ENCODE data around the gene TENM3.

TENM3 gene

DNA sequence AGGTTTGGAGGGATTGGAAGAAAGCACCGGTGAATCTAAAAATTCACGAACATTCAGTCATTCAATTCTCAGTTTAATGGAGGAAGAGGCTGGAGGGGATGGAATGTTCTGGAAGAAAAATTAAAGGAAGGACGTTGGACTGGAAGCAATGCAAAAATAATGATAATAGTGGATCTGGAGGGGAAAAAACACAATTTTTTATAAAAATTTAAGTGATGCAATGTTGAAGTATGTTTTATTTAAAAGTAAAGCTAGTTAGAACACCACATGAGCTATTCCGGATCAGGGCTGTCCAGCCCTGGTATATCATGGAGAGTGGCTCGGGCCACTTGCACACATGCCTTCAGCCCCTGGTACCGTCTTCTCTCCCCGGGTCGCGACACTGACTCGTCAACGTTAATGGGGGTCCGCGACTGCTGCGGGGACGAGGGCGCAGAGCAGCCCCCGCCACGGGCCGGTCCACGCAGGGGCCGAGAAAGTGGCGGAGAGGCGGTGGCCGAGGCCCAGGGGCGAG, 204.6 kb downstream of the TENM3 start:
- TF ChIP-seq EZH2phosphoT487 (IDR thresholded peaks at IDR 0.05; ENCODE audit: low read length) (no peak), EZH2 (optimal IDR thresholded peaks at IDR 0.05; ENCODE audit: low read depth, low read length) (no peak)
- TF ChIP-seq, protein P1, sequence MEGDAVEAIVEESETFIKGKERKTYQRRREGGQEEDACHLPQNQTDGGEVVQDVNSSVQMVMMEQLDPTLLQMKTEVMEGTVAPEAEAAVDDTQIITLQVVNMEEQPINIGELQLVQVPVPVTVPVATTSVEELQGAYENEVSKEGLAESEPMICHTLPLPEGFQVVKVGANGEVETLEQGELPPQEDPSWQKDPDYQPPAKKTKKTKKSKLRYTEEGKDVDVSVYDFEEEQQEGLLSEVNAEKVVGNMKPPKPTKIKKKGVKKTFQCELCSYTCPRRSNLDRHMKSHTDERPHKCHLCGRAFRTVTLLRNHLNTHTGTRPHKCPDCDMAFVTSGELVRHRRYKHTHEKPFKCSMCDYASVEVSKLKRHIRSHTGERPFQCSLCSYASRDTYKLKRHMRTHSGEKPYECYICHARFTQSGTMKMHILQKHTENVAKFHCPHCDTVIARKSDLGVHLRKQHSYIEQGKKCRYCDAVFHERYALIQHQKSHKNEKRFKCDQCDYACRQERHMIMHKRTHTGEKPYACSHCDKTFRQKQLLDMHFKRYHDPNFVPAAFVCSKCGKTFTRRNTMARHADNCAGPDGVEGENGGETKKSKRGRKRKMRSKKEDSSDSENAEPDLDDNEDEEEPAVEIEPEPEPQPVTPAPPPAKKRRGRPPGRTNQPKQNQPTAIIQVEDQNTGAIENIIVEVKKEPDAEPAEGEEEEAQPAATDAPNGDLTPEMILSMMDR (IDR thresholded peaks at IDR 0.05; ENCODE audit: low read length): no peak
- Histone ChIP-seq H3F3A (ENCODE audit: insufficient read depth, low read length) (no peaks in the 10 kb centered on the region), H3K9me3 (replicated peaks; ENCODE audit: insufficient read depth, low read length) (no peaks in the 10 kb centered on the region), H3K4me2 (ENCODE audit: low read depth, low read length) (no peak overlapping the region), H3K4me1 (ENCODE audit: low read length) (no peaks in the 10 kb centered on the region), H3K4me3 (ENCODE audit: low read length) (no peak overlapping the region), H4K20me1 (ENCODE audit: insufficient read depth, low read length) (no peaks in the 10 kb centered on the region), H3K9ac (ENCODE audit: low read length) (no peak overlapping the region), H3K9me2 (replicated peaks; ENCODE audit: insufficient read depth, low read length) (no peaks in the 10 kb centered on the region), H3K27ac (ENCODE audit: low read length) (no peak overlapping the region), H3K27me3 (replicated peaks; ENCODE audit: insufficient read depth, low read length) (no peaks in the 10 kb centered on the region), H3K79me2 (ENCODE audit: low read length) (no peaks in the 10 kb centered on the region), H2AFZ (ENCODE audit: low read length) (no peak overlapping the region), H3K36me3 (replicated peaks; ENCODE audit: insufficient read depth, low read length) (no peaks in the 10 kb centered on the region)
- DNase-seq: no peak

DNA sequence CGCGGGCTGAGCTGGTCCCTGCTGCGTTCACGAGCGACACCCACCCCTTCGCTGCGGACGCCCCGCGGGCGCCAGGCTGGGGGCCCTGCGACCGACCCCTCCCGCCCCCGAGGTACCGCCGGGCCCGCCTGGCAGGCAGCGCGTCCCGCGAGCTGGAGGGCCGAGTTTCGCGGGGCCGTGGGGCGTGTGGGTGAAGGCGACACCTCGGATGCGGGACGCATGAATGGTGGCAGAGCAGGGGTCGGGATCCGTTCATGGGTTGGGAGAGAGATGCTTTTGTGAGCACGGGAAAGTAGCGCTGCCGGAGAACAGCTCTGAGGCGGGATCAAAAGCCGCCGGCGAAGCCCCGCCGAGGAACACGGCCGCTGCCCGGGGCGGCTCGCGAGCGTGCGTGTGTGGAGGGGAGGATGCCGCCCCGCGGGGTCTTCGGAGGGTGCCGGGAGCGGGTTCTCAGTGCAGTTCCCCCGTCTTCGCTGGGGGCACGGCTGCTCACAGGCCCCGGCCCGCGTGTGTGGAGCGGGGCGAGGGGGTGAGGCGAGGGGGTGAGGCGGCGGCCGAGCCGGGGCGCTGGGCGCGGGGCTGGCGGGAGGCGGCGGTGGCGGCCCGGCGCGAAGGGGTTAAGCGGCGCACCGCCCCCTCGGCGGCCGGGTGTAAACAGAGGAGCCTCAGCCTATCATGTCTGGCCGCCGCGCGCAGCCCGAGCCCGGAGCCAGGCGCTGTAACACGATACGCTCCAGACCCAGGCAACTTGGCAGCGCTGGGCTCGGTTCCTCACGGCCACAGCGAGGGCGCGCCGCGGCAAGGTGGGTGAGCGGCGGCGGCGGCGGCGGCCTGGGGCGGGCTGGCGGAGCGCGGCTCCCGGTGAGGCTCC, 205.3 kb downstream of the TENM3 start:
- H4K20me1 ChIP-seq (ENCODE audit: insufficient read depth, low read length): no peaks in the 10 kb centered on the region
- no peaks in the 10 kb centered on the region for H3K4me1 ChIP-seq (ENCODE audit: low read length)
- 0 out of 2 replicates have a peak overlapping the region, but pooled peaks have one; percentile 40 for H2AFZ ChIP-seq (ENCODE audit: low read length)
- no peaks in the 10 kb centered on the region for H3K27me3 ChIP-seq (replicated peaks; ENCODE audit: insufficient read depth, low read length)
- peak overlapping the region; percentile 58; the same call in 1 of the 2 replicates for H3K4me2 ChIP-seq (ENCODE audit: low read depth, low read length)
- H3K9ac ChIP-seq (ENCODE audit: low read length): no peak overlapping the region; the same call in 1 of the 2 replicates
- H3K27ac ChIP-seq (ENCODE audit: low read length): no peak overlapping the region
- no peaks in the 10 kb centered on the region for H3K9me3 ChIP-seq (replicated peaks; ENCODE audit: insufficient read depth, low read length)
- no peaks in the 10 kb centered on the region for H3K79me2 ChIP-seq (ENCODE audit: low read length)
- H3K4me3 ChIP-seq (ENCODE audit: low read length): peak overlapping the region; percentile 68
- no peak for TF ChIP-seq EZH2phosphoT487 (IDR thresholded peaks at IDR 0.05; ENCODE audit: low read length)
- TF ChIP-seq EZH2 (optimal IDR thresholded peaks at IDR 0.05; ENCODE audit: low read depth, low read length): no peak
- TF ChIP-seq, protein P1 (IDR thresholded peaks at IDR 0.05; ENCODE audit: low read length): no peak
- H3K9me2 ChIP-seq (replicated peaks; ENCODE audit: insufficient read depth, low read length): no peaks in the 10 kb centered on the region
- no peaks in the 10 kb centered on the region for H3F3A ChIP-seq (ENCODE audit: insufficient read depth, low read length)
- H3K36me3 ChIP-seq (replicated peaks; ENCODE audit: insufficient read depth, low read length): no peaks in the 10 kb centered on the region
- DNase-seq: peak; percentile 71

DNA sequence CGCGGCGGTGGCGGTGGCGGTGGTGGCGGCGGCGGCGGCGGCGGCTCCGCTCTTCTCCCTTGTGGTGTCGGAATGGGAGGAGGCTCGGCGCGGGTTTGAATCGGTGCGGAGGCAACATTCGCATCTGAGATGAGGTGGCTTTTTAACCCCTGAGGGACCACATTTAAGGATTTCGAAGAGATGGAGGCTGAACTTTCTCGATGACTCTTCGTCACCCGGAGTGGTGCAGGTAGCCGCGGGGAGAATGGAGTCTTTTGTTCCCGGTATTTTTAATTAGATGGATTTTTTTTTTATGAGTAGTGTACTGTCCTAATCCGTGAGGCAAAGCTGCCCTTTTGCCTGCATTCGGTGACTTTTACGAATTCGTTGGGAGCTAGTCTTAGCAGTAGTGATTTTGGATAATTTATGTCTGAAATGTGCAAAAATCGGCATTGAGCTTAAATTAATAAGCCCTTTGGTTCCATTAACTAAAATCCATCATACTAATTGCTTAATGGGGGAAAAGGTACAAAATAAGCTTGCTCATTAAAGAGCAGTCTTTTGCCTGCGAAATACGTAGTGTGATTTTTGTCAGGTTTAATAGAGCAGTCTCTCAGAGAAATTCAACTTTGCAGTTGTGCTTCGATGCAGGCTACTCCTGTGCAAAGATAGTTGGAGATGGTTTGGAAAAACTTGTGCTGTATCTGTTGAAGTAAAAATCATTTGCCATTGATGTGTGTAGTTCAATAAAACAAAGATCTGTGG, 206.2 kb downstream of the TENM3 start:
- H3K79me2 ChIP-seq (ENCODE audit: low read length): no peaks in the 10 kb centered on the region
- H3K9me3 ChIP-seq (replicated peaks; ENCODE audit: insufficient read depth, low read length): no peaks in the 10 kb centered on the region
- H3K9me2 ChIP-seq (replicated peaks; ENCODE audit: insufficient read depth, low read length): no peaks in the 10 kb centered on the region
- H3K27ac ChIP-seq (ENCODE audit: low read length): no peak overlapping the region
- H2AFZ ChIP-seq (ENCODE audit: low read length): peak overlapping the region; percentile 32
- H3K4me1 ChIP-seq (ENCODE audit: low read length): no peaks in the 10 kb centered on the region
- peak overlapping the region; percentile 21; the same call in 1 of the 2 replicates for H3K9ac ChIP-seq (ENCODE audit: low read length)
- peak; percentile 9 for DNase-seq
- no peaks in the 10 kb centered on the region for H4K20me1 ChIP-seq (ENCODE audit: insufficient read depth, low read length)
- H3K27me3 ChIP-seq (replicated peaks; ENCODE audit: insufficient read depth, low read length): no peaks in the 10 kb centered on the region
- H3F3A ChIP-seq (ENCODE audit: insufficient read depth, low read length): no peaks in the 10 kb centered on the region
- peak overlapping the region; percentile 68 for H3K4me3 ChIP-seq (ENCODE audit: low read length)
- TF ChIP-seq, protein P1 (IDR thresholded peaks at IDR 0.05; ENCODE audit: low read length): no peak
- no peak for TF ChIP-seq EZH2phosphoT487 (IDR thresholded peaks at IDR 0.05; ENCODE audit: low read length)
- no peak for TF ChIP-seq EZH2 (optimal IDR thresholded peaks at IDR 0.05; ENCODE audit: low read depth, low read length)
- peak overlapping the region; percentile 56 for H3K4me2 ChIP-seq (ENCODE audit: low read depth, low read length)
- no peaks in the 10 kb centered on the region for H3K36me3 ChIP-seq (replicated peaks; ENCODE audit: insufficient read depth, low read length)

Data from MM.1S (cell line).